Inflammatory macrophage treated with lipopolysaccharide for 4 hours (primary cell): ENCODE results near the gene NEURL2.
"Not testable (repeated sequence)": the region's sequence is repeated elsewhere in the genome, so short reads cannot be mapped to it uniquely, and the experiment has no call there.

ENCODE experiments used
- DNase-seq: peaks from one replicate; pipeline ENCODE4 v3.0.0-alpha.2; 2020

Gene NEURL2

GRCh38 chr20:45897692-45898091, 6.7 kb upstream of the NEURL2 start:
- DNase-seq, result no peak

GRCh38 chr20:45897289-45897688, 6.3 kb upstream of the NEURL2 start:
- DNase-seq, result no peak

GRCh38 chr20:45896641-45897161, 5.7 kb upstream of the NEURL2 start:
- DNase-seq, result no peak

- no peak for DNase-seq
Observed at GRCh38 chr20:45894797-45895196, 3.8 kb upstream of the NEURL2 start.

GRCh38 chr20:45893831-45894230, 2.8 kb upstream of the NEURL2 start:
- DNase-seq, result no peak

GRCh38 chr20:45892828-45893500, 2.0 kb upstream of the NEURL2 start:
- DNase-seq, result no peak

GRCh38 chr20:45892049-45892825, 1.2 kb upstream of the NEURL2 start:
- peak; percentile 53 for DNase-seq

- peak; percentile 79 for DNase-seq
Observed at GRCh38 chr20:45890077-45890984, 677 bp downstream of the NEURL2 start.

GRCh38 chr20:45888681-45889080, 2.3 kb downstream of the NEURL2 start:
- DNase-seq, result no peak

- DNase-seq, result no peak
Observed at GRCh38 chr20:45887346-45887715, 3.7 kb downstream of the NEURL2 start, which contains the start of gene SPATA25. SPATA25 (minus strand) TSS chr20:45887622; CDS start chr20:45887590, 32 bp downstream.

- DNase-seq, result no peak
Observed at GRCh38 chr20:45886590-45887345, 4.2 kb downstream of the NEURL2 start.

GRCh38 chr20:45883100-45883469, 7.9 kb downstream of the NEURL2 start:
- DNase-seq, result no peak

- no peak for DNase-seq
Observed at GRCh38 chr20:45882469-45883099, 8.4 kb downstream of the NEURL2 start.

GRCh38 chr20:45880988-45881788, 9.8 kb downstream of the NEURL2 start, which contains the start of gene ZSWIM1:
ZSWIM1 (plus strand) TSS chr20:45881227; CDS start chr20:45882593, 1,366 bp downstream.
- peak; percentile 99 for DNase-seq

GRCh38 chr20:45878076-45878761, 12.8 kb downstream of the NEURL2 start:
- DNase-seq, result no peak

GRCh38 chr20:45874576-45874975, 16.4 kb downstream of the NEURL2 start:
- no peak for DNase-seq

- not testable (repeated sequence) for DNase-seq
Observed at GRCh38 chr20:45874104-45874481, 16.9 kb downstream of the NEURL2 start.

- no peak for DNase-seq
Observed at GRCh38 chr20:45873409-45874103, 17.5 kb downstream of the NEURL2 start.

- no peak for DNase-seq
Observed at GRCh38 chr20:45872626-45873025, 18.4 kb downstream of the NEURL2 start.

- DNase-seq, result no peak
Observed at GRCh38 chr20:45867819-45868176, 23.2 kb downstream of the NEURL2 start.
